ENCODE results near the gene RBM20.

RBM20 gene

DNA sequence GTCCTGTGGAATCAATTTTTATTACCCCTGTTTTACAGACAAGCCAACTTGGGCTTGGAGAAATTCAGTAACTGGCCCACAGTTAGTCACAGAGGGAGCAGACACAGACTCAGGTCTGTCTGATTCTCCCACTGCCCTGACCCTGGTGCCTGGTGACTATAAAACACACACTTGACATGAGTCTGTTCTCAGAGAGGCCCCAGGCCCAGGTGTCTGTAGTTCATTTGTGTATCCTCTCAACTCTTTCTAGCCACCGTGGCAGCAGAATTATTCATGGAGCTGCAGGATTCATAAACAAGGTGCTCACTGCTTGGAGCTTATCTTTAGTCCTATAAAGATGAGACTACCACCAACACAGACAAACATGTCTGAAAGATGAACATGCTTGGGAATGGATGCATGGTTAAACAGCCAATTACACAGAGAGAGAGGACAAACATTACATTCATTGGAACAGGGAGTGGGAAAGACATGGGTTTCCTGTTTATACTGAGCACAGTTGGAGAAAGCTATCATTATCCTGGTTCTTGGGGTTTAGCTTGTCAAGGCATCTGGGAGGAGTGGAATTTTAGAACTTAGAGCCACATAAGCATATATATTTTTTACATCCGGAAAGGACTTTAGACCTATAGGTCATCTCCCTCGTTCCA, 148.5 kb downstream of the RBM20 start:
- no peak for DNase-seq

DNA sequence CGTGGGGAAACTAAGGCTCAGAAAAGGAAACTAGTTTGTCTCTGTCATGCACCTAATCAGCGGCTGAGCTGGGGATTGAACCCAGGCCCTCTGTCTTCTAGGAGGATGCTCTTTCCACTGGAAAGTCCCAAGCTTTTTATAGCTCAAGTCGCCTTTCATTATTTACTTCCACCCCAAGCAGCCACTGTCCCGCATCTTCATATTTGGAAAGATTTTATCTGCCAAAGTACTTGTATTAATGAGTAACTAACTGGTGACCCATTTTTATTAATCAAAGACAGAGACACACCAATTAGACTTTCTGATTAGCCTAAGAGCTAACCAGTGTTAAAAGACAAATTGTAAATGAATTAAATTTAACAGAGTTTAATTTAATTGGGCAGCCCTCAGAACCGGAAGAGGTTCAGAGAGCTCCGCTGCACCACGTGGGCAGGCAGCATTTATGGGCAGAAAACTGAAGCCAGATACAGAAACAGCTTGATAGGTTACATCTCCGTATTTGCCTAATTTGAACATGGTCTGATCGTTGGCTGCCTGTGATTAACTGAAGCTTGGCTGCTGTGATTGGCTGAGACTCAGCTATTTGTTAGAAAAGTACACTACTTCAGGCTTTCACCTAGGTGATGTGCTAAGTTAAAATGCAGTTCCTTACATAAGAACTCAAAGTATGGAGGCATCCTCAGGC, 149.1 kb downstream of the RBM20 start:
- no peak for DNase-seq

DNA sequence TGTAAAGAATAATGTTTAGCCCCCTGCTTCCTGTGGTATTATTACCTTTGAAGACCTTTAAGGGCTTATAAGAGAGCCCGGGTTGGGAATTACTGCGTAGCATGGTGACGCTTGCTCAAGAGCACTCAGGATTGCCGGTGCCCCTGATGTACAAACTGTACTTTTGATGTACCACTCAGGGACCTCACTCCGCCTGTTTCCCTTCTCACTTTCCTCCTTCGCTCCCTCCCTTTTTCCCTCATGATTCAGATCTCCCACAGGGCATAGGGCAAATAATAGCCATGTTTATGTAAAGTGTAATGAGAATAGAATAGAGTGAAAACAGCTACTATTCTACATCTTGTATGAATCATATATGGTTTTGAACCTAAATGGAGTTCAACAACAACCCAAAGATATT, 149.8 kb downstream of the RBM20 start:
- no peak for DNase-seq

DNA sequence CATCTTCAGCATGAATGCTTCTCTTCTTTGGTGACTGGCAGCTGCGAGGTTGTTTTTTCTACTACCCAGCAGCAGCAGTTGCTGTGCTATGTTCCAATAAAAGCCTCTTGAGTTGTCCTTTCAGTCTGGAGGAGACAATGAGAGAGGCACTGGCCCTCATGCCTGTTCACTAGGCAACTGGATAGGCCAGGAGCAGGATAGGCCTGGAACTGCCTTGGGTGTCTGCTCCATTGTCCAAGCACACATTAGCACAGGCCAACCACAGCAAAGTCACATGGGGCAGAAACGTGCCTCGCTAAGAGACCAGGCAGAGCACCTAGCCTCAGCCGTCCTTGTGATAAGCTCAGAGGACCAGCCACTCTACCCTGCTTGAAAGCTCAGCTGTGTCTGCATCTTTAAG, 150.7 kb downstream of the RBM20 start:
- no peak for DNase-seq

DNA sequence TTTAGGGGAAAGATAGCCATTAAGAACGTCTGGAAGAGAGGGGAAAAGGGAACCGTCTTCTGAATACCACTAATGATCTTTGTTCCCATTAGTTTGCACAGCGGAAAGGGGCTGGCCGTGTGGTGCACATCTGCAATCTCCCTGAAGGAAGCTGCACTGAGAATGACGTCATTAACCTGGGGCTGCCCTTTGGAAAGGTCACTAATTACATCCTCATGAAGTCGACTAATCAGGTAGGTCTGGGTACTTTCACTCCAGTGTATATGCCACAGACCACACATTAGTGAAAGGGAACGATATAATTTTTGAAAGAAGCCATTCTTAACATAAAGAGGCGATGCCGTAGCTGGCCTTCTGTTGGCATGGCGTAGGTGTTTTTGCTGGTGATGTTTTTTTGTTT, 153.3 kb downstream of the RBM20 start:
- DNase-seq, result no peak

DNA sequence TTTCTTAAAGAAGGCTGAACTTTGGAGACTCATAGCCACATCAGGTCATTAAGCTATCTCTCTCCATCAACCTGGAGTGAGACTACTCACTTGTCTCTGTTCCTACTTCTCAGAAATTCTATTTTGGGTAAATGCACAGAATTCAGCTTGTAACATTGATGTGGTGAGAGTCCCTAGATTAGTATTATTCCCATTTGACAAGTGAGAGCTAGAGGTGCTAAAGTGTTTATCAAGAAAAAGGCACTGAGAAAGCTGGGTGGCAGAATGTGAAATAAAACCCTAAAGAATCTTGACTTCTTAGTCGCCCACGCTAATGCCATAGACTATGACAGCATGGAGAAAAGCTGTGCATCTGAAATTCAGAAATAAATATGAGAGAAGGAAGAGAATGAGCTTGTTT, 154.2 kb downstream of the RBM20 start:
- no peak for DNase-seq

DNA sequence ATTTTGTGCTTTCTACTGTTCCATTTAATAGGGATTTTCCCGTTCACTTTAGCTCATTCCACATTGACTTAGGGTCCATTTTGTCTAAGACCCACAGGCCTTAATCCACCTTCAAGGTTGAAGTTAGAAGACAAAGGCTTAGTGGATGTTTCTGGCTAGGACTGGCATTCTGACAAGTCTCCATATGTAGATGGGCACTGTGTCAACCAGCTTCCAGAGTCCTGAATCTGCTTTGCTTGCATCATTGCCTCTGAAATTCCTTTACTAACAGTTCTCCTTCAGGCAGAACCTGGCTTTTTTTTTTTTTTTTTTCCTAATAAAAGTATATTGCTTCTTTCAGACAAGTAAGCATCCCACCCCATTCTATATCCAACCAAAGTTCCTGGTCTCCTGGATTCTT, 158.0 kb downstream of the RBM20 start:
- no peak for DNase-seq

DNA sequence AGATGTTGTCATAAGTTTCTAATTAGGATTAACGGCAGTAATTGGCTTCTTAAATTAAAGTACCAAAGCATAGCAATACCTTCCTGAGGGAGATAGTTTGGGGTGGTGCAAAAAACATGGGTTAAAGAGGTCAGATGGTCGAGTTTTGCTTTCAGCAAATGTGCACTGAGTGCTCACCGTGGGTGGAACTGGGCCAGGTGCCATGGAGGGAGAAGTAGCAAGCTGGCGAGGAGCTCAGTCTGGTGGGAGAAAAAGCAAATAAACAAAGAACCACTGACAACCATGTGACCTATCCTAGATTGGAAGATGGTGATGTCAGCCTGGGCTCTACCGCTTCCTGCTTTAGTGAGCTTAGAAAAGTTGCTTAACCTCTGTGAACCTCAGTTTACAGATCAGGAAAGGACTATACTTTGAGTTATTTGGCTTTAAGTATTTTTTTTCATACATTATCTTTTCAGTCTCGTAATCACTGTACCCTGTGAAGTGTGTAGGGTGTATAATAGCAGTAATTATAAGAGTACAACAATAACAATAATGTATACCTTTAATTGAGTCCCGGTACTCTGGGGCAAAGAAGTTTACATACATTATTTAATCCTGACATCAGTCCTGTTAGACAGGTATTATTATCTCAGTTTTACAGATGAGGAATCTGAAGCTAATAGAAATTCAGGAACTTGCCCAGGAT, 158.6 kb downstream of the RBM20 start:
- peak in 2 of 4 experiments; percentile 7 to 15 for DNase-seq

DNA sequence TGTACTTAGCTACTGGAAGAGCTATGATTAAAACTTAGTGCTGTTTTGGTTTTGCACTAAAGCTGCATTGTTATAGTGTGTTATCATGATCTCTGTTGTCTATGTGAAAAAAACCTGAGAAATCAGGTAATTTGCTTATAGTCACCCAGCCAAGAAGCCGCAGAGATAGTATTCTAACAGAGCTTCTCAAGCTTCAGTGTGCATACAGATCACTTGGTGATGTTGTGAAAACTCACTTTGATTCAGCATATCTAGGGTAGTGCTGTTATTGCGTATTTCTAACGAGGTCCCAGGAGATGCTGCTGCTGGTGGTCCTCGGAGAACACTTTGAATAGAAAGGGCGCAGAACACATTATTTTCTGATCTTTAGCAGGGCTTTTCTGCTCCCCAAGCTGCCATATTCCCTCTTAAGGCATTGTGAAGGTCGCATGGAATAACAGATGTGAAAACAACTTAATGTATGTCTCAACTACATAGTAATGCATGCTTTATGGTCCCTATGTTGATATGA, 159.2 kb downstream of the RBM20 start:
- DNase-seq, result no peak

DNA sequence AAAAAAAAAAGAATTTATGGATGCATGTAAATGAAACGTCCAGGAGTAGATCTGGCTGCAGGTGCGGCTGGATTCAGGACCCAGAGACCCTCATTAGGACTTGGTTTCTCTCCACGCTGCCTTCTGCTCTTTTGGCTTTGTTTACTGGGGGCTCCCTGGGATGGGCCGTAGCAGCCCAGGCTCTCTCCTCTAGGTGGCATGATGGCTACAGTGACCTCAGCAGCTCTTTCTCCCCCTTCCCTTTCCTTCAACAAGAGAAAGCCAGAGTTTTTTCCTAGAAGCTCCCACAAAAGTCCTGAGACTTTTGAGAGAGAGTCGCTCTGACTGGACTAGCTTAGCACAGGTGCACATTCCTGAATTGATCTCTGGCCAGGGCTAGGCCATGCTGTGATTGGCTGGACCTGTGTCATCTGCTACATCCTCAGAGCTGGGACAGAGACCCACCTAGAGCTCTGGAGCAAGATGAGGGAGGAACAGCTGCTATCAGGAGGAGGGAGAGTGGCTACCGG, 159.7 kb downstream of the RBM20 start:
- no peak for DNase-seq

DNA sequence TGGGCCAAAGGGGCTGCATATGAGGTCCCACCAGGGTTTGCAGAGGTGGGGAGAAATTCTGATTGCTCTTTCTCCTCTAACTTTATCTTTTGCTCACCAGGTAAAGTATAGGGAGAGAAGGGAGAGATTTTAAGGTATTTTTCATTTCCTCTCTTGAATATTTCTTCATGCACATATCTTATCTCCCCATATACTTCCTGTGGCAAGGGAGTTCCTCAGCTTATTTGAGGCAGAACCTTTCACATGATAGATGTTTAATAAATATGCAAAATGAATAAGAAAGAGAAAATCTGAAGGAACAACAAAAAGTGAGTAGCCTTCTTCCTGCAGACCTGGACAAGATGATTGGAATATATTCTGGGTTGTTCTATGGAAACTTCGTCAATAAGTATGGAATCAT, 160.2 kb downstream of the RBM20 start:
- DNase-seq, result no peak

DNA sequence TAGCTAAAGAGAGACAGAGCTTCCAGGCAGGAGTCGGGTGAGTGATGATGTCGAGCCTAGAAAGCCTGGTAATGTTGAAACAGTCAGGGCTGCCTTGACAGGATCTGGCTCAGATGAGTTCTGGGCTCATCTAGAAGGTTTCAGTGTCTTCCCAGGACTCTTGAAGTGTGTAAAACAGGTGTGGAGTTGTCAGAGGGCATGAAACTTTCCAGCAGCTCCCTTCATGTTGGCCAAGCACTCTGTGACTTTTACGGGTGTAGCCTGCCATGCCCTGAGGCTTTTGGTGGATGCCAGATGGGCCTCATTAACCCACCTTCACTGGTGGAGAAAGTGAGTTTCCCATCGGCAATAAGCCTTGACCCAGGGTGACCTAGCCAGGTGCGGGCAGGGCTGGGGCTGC, 161.2 kb downstream of the RBM20 start:
- no peak for DNase-seq

DNA sequence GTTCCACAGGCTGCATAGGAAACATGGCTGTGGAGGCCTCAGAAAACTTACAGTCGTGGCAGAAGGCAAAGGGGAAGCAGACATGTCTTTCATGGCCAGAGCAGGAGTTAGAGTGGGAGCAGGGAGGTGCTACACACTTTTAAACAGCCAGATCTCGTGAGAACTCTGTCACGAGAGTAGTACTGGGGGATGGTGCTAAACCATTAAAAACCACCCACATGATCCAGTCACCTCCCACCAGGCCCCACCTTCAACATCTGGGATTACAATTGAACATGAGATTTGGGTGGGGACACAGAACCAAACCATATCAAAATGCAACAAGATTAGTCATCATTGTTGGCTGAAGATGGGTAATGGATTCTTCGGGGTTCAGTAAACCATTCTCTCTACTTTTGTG, 162.2 kb downstream of the RBM20 start:
- DNase-seq, result no peak

DNA sequence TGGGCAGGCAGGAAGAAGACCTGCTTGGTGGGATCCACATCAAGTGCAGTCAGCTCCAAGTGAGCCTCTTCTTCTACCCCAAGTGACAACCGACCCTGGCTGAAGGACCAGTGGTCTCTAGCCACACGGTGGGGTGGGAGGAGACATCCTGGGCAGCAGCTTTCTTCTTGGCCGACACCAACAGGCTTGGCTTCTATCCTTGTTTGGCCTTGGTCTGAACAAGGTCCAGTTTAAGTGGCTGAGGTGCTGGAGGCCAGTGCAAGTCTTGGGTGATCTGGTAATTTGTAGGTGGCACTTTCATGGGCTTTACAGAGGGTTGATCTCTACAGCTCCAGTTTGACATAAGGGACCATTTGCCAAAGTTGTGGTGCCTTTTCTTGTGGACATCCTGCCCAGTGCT, 164.0 kb downstream of the RBM20 start:
- DNase-seq, result no peak

DNA sequence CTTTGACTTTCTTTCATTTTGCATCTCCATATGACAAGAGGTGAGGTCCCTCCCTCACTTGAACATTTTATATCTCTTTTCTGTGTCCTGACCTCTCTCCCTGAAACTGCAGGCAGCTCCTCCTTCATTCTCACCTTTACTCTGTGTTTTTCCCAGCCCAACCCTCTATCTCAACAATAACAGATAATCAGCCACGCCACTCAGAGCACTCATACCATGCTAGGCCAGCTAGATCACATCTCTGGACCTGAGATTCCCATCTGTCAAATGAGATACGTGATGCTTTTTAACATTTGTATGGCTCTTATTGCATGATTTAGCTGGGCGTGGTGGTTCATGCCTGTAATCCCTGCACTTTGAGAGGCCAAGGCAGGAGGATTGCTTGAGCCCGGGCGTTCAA, 164.5 kb downstream of the RBM20 start:
- DNase-seq, result no peak

DNA sequence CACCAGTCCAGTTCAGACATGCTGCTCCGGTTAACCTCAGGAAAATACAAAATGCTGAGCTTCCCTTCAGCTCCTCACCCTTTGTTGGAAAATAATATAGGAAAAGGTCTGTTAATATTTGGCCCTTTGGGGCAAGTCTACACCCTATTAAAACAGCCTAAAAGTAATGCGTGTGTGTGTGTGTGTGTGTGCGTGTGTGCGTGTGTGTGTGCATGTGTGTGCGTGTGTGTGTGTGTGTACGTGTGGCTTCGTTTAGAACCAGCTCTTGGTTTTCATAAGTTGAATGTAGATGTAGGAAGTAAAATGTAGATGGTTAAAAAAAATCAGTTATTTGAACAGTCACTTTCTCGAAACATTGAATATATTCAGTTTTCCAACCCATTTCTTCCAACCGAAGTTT, 166.5 kb downstream of the RBM20 start:
- DNase-seq, result no peak

DNA sequence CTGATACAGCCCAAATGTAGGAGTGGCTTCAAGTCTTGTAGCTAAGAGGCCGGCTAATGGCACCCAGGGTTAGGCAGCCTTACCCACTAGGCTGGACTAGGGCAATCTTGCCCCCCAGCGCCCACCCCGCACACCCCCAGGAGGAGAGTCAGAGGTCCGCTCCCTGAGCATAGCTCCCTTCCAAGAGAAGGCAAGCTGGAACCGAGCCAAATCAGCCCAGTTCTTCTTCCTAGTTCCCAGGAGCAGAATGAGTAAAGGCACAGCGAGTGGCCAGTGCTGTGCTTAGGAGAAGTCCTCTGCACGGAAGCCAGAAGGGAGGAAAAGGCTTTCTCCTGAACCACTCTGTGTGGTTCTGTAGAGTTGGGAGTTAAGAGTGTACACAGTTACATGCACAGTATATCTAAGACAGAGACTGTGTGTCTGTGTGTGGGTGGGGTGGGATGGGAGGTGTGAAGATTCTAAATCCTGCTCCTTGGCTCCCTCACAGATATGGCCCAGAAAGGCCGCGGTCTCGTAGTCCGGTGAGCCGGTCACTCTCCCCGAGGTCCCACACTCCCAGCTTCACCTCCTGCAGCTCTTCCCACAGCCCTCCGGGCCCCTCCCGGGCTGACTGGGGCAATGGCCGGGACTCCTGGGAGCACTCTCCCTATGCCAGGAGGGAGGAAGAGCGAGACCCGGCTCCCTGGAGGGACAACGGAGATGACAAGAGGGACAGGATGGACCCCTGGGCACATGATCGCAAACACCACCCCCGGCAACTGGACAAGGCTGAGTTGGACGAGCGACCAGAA, 167.8 kb downstream of the RBM20 start:
- no peak for DNase-seq

DNA sequence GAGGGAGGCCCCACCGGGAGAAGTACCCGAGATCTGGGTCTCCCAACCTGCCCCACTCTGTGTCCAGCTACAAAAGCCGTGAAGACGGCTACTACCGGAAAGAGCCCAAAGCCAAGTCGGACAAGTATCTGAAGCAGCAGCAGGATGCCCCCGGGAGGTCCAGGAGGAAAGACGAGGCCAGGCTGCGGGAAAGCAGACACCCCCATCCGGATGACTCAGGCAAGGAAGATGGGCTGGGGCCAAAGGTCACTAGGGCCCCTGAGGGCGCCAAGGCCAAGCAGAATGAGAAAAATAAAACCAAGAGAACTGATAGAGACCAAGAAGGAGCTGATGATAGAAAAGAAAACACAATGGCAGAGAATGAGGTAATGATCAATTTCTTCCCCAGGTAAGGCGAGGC, 168.4 kb downstream of the RBM20 start:
- DNase-seq, result no peak

DNA sequence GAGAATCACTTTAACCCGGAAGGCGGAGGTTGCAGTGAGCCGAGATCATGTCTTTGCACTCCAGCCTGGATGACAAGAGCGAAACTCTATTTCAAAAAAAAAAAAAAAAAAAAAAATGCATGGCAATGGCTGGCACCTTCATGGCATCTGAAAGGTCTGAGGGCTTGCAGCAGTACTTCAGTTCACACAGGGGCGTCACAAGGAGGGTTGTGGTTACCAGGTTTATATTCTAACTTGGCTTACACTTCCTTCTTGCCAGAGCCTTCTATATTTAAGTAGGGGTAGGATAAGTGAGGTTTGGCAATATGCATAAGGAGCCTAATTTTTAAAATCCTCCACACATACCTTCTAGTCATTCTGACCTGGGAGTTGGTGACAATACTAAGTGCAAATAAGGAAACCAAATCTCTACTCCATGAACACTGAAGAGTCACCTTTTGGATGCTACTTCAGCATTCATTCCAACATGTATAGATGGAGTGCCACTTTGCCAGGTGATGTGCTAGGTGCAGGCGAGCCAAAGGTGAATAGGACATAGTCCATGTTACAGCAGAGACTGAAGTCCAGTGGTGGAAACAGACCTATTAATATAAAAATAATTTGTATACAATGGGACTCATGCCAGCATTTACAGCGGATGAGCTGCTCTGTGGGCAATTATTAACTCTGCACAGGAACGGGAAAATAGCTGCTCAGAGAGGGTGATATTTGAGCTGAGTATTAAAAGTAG, 169.8 kb downstream of the RBM20 start:
- no peak for DNase-seq

DNA sequence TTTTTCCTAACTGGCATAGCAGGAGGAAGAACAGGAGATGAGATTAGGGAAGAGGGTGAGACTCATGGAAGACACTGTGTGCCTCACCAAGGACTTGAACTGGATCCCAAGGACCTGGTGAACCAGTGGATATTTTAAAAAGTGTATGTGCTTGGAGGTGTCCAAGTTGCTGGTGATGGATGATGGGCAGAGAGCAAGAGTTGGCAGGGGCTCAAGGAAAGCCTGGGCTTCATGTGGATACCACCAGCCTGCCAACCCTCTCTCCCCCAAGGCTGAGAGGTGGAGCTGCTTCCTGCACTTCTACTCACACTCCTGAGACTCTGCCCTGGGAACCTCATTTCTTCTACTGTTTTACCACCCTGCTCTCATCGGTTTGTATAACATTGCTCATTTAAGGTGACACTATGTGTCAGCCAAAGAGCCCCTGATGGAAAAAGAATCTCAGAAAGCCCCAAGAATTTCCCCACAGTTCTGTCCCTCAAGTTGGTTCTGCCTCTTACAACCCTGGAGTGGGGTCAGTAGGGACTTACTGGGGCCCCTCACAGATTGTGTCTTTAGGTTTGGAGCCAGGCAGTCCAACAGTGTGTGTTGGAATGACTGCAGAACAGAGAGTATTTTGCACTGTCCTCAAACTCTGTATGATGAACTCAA, 171.3 kb downstream of the RBM20 start:
- DNase-seq, result no peak

DNA sequence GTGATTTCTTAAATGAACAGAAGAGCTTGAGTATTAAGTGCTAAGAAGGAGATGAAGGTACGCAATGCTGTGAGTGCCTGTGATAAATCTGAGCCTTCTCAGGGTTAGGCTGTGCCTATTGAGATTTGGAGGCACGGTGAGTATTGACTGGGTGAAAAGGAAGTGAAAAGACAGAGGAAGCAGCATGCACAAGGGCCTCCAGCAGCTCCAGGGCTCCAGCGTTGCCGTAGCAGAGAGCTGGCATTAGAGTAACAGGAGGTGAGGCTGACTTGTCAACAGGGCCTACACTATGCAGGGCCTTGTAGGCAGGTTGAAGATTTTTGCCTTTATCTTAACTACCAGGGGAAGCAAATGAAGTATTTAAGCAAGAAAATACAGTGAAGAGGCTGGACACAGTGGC, 173.5 kb downstream of the RBM20 start:
- peak in 1 of 4 experiments; percentile 14 for DNase-seq
